Hematopoietic multipotent progenitor cell treated with erythropoietin and hydrocortisone succinate and interleukin-3 and kit ligand, for 15 days (in vitro differentiated cells): ENCODE results near the gene SWAP70.
A peak's percentile ranks its signal among the peaks of the same experiment; 100 is the strongest.

Experiments used
- DNase-seq: peaks from one replicate; pipeline ENCODE4 v3.0.0-alpha.2; 2015; ENCODE audit warnings: low spot score

Gene SWAP70

DNA sequence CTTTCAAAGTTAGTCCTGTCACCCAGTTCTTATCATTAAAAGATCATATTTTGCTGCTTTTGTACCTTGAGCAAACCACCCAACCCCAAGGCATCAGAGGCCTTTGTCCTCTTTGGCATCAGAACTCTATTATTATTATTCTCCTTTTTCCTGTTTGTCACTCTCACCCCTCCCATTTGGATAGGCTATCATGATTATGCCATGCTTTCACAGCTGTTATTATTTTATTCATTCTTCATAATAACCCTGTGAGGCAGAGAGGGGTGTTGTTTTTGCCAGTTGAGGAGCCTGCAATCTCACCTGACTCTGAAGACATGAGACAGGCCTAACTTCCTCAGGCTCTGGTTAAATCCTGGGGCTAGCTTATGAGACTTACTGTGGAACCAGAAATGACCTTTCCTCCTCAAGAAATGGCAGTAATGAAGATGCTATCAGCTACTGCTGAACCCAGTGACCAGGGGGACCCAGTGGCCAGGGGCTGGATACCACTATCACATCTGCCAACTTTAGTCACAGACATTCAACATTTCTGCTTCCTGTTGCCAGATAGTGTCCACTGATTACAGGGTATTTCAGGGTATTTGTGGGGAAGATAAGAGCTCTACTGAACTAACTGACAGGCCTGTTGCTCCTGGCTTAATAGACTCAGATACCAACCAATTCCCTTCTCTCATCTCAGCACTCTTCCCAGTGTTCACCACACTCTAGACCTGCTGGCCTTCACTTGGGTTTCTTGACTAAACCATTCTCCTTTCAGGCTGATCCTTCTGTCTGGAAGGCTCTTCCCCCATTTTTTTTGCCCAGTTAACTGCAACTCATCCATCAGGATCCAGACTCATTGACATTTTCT is 11.8 kb upstream of the SWAP70 start:
- no peak for DNase-seq

DNA sequence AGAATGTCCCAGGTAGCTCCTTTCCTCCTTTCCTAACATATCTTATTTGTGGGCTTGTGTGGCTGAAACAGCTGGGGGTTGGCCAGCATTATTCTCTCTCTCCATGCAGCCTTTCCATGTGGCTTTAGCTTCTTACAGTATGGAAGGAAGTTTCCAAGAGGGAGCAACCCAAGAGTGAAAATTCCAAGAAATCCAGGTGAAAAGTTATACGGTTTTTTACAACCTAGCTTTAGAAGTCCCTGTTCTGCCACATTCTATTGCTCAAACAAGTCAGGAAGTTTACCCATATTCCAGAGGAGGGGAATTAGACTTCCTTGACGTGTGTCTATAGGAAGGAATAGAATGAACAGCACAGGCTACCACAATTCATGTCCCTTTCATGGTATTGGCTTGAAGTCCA is 10.0 kb upstream of the SWAP70 start:
- no peak for DNase-seq

DNA sequence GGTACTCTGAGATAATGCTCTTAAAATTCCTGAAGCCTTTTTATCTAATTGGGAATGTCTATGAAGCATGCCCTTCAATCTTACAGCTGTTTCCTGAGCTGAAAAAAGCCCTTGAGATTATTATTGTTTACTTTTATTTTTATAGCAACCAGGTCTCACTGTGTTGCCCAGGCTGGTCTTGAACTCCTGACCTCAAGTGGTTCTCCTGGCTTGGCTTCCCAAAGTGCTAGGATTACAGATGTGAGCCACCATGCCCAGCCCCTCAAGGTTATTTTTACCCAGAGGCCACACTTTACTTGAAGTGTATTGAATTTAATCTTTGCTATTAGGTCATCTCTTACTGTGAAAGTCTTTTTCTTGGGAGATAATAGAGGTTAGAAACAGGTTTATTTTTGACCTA is 7.0 kb upstream of the SWAP70 start:
- DNase-seq: no peak

DNA sequence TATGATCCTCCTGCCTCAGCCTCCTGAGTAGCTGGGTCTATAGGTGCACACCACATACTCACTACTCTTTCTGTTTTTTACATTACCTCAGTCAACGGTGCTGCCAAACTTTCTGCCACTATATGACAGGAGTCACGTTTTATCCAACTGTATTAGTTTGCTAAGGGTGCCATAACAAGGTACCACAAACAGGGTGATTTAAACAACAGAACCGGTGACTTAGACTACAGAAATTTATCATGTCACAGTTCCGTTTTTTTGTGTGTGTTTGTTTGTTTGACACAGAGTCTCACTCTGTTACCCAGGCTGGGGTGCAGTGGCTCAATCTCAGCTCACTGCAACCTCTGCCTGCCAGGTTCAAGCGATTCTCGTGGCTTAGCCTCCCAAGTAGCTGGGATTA is 6.3 kb upstream of the SWAP70 start:
- no peak for DNase-seq

DNA sequence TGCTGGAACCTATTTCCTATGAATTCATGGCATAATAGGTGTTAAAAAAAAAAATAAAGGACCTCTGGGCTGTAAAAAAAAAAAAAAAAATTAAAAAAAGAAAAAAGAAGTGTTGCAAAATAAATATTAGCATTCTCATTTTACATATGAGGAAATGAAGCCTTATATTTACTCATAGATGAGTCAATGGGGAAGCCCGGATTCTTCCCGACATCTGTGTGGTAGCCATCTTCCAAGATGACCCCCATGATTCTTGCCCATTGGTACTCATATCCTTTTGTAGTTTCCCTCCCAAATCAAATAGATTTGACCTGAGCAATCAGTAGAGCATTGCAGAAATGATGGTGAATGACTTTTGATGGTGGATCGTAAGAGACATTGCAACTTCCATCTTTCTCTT is 3.0 kb upstream of the SWAP70 start:
- DNase-seq: no peak

DNA sequence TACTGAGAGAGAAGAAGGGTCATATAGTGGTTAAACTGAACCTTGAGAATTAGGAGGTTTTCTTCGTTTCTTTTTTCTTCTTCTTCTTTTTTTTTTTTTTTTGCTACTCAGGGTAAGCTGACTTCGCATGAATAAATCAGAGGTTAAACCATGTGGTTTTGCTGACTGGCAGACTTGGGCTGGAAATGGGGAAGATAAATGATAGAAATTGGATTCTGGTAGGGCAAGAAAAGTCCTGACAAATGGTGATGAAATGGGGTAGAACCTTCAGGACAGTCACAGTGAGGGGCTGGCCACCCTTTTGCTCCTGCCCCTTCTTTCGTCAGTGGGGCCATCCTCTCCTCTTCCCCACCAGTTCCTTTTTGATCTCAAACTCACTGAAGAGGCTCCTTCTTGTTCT is 1.6 kb upstream of the SWAP70 start:
- DNase-seq: no peak

DNA sequence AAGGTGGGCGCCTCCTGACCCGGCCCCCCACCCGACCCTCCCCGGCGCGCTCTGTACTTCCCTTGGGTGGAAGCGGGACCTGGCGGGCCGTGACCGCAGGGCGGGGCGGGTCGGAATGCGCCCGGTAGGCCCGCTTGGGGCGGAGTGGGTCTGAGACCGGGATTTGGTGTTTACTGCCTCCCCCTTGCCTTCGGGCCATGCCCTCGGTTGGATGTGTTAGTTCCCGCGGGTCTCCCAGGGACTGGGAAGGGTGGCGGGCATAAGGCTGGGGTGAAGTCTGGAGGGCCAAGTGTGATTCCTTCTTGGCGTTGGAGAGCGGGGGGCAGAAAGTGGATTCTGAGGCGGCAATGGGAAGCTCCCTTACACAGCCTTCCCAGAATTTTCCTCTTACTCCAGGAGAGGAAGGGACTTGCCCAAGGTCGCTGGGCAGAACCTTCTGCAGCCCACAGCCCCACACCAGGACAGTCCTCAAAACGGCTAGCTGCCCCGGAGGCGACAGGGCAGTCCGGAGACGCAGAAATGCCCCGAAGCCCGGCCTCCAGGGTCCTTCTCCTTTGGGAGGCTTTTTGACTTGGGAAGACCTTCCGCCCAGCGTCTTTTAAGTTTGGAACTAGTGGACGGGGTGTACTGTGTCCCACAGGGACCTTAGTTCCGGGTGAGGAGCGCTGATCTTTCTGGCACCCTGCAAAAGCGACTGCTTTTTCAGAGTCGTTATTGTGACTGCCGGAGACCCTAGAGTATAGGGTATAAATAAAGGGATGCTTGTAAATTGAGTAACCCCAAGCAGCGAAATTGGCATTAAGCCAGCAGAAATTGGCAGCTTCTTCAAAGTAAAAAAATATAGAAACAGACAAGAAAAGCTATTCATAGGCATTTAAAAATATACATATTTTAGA is 647 bp downstream of the SWAP70 start:
- DNase-seq: peak; percentile 30

DNA sequence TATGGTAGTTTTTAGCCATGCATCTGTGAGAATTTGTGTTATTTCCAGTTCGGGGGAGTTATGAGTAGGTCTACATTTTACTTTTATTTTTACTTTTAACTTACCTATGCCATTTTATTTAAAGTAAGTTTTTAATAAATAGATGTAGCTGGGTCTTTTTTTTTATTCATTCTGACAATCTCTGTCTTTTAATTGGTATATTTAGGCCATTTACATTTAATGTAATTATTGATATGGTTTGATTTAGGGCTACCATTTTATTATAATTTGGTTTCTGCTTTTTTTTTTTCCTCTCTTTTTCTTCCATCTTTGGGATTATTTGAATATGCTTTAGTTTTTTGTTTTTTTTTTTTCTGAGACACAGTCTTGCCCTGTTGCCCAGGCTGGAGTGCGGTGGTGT is 1.9 kb downstream of the SWAP70 start:
- DNase-seq: no peak

DNA sequence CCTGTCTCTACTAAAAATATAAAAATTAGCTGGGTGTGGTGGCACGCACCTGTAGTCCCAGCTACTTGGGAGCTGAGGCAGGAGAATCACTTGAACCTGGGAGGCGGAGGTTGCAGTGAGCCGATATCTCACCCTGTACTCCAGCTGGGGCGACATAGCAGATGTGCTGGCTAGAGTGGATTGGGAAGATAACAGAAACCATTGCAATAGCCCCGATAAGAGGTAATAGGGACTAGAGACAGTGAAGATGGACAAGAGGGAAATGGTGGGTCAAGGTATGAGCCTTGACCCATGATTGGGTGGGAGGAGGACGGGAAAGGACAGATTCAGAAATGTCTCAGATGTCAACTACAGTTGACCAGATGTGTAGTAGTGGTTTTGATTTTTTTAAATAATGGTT is 6.1 kb downstream of the SWAP70 start:
- DNase-seq: no peak

DNA sequence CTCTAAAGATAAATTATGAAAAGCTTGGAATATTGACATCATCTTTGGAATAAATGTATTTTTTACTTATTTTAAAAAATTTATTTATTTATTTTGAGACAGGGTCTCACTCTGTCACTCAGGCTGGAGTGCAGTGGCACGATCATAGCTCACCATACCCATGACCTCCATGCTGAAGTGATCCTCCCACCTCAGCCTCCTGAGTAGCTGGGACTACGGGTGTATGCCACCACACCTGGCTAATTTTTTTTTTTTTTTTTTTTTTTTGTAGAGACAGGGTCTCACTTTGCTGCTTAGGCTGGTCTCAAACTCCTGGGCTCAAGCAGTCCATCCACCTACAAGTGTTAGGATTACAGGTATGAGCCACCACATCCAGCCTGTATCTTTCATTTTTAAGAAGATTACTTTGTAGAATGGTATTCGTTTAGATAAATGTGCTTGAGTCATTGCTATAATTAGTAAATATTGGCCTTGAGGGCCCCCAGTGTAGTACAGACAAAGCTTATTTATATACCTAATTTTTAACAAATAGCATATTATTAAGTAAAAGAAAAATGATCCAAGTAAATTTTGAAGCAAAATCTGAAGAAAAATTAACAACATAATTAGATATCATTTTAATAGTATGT is 8.5 kb downstream of the SWAP70 start:
- no peak for DNase-seq

DNA sequence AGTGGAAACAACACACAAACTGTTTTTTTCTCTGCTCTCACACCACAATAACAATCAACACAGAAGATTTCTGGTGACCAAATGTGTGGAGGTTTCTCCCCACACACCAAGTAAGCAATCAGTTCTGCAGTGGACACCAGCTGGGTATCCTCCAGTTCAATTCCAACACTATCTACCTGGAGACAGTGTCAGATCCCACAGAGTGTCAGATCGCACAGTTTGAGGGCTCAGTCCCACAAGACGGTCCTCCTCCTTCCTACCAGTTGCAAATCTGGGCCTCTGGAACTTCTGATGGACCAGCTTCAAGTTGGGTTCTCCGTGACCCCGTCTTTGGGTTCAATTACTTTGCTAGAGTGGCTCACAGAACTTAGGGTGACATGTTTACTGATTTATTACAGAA is 9.0 kb downstream of the SWAP70 start:
- no peak for DNase-seq

DNA sequence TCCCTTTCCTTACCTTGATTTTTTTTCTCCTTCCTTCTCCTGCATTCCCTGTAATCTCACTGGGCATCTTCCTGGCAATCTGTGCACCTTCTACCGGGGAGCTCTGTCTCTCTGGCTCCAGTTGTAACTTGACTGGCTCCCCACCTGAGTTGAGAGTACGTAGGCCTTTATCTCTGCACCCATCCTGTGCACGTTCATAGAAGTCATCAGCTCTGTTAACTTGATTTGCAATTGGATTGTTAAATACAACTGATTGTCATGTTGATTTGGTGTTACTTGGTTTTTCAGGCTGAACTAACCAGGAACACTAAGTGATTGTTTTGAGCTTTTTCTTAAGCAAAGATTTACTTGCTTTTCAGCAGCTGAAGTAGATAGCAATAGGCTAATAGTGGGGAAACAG is 11.8 kb downstream of the SWAP70 start:
- DNase-seq: no peak

DNA sequence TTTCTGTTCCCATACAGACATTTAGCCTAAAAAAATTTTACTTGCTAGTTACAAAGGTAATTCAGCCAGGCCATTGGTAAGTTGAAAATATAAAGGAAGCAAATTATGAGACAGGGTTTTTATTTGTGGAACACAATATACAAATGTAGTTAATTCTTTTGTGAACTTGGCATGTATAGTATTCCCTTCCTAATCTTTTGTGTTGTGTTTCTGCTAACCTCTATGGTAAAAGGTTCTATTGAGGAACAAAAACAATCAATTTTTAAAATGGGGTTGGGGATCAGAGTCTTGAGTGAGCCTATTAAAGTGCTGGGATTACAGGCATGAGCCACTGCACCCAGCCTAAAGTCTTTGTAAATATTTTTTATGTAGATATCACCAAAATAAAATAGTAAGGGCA is 14.1 kb downstream of the SWAP70 start:
- no peak for DNase-seq

DNA sequence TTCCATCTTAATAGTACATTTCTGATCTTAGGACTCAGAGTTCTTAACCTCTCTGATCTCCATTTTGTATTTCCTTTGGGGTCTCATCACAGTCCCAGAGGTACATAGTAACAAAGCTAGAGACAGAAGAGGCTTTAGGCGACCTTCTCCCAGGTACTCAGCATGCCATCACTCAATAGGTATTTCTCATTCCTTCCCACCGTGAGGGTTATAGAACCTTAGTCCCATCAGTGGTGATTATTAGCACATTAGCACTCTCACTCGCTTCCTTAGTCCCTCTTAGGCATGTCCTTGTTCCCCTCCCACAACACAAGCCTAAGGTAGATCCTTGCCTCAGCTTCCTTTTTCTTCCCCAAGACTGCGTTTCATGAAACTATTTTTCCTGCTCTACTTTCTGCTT is 14.7 kb downstream of the SWAP70 start:
- no peak for DNase-seq

DNA sequence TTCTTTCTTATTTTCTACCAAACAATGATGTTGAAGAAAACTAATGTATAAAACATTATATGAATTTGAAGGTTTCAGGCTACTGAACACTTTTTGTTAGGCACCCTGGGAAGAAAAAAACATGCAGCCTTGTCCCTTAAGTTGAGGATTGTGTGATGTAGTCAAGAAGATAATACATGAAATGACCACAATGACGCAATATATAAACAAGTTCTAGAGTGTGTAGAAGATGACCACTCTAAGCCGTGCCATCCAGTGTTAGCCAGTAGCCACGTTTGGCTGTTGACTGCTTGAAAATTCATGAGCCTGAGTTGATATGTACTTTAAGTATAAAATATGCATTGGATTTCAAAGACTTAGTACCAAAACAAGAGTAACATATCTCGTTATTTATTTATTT is 16.2 kb downstream of the SWAP70 start:
- no peak for DNase-seq

DNA sequence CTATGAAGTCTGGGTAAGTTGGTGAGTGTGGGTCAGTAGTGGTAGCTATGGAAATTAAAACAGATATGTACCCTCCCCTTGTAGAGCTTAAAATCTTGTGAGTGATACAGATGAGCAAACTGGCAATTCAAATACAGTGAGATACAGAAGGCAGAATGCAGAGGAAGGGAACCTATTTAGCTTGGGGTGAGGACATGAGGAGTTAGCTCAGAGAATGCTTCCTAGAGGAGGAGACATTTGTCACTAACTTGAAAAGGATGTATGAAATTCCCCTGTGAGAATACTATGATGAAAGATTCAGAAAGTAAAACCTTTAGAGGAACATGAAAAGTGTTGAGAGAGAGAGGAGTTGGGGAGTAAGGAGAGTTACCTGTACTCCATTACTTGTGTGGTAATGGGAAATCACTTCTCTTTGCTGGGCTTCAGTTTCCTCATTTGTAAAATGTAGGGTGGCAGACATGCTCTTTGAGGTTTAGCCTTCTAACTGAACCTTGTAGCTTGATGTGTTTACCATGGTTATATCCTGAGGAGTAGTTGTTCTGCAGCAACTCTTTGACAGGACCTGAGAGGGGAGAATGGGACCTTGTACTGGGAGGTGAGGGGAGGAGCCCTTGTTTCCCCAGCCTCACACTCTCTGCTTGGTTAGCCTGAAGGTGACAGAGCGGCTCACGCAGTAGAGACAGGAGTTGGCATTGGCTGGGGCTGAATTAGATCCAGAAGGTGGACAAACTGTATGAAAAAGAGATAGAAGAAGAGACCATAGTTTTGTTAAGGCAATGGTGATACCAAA is 17.9 kb downstream of the SWAP70 start:
- no peak for DNase-seq

DNA sequence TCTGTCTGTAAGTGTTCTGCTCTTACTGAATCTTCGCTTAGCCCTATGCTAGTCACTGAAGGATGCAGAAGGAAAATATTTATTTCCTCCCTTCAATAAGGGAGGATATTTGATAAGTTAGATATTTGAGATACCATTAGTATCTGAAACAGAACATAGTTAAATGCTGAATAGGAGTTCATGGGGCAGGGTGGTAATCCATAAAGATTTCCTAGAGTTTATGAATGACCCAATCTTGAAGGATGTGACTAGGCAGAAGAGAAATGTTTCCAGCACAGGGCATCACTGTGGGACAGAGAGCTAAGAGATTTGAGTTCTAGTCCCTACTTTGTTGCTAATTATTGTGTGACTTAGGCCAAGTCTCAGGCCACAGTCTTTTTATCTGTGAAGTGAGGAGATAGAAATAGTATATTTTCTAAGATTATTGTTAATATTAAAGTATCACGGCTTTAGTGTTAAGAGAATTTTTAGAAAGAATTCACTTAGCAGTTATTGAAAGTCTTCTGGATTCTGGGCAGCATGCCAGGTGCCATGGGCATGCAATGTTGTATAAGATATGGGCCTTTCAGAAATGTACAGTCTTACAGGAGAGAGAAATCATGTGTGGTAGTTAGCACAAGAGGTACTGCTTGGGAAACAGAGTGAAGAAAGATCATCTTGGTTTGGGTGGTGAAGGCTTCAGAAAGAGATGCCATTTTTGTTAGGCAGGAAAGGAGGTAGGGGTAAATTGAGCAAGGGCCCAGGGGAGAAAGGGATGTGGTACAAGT is 24.0 kb downstream of the SWAP70 start:
- DNase-seq: peak; percentile 51

DNA sequence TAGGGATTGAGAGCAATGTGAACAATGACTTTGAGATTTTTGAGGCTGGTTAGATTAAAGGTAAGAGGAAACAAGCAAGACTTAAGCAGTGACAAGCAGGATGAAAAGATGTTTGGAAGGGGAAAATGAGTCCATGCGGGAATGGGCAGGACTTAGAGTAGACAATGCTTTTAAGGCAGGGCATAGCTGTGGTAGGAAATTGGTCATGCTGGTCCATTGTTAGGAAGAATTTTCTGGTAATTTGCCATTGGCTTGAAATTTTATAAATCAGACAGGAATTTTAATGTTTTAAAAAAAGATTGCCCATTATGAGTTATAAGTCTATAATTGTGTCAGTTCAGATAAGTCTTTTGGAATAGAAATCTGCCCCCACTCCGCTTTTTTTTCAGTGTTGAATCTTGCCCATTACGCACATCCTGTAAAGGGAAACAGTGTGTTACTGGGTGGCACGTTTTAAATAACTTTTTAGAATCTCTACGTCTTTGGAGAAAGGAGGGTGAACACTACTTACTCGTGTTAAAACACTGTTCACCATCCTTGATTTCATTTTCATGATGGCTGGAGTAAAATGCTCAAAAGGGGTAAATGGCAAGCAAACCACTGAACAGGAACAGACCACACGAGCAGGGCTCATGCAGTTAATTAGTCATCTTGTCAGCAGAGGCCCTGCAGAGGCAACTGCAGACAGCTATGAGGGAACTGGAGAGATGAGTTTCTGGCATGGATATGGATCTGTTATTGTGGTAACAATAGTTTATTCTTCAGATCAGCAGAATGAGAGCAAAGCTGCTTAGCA is 25.0 kb downstream of the SWAP70 start:
- no peak for DNase-seq

DNA sequence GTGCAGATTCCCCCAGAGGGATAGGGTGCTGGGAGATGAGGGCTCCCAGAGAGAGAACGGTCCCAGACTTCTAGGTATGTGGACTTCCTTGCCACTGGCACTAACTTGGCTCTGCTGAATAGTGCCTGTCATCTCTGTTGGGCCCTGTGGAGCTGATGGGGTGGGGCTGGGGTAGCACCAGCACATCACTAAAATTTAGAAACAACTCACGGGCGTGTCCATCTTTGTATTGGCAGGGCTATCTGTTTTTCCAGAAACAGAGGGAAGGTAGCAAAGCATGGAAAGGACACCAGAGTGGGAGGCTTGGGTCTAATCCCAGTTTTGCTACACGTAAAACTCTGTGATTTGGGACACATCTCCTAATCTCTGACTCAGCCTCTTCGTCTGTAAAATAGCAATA is 25.8 kb downstream of the SWAP70 start:
- DNase-seq: no peak

DNA sequence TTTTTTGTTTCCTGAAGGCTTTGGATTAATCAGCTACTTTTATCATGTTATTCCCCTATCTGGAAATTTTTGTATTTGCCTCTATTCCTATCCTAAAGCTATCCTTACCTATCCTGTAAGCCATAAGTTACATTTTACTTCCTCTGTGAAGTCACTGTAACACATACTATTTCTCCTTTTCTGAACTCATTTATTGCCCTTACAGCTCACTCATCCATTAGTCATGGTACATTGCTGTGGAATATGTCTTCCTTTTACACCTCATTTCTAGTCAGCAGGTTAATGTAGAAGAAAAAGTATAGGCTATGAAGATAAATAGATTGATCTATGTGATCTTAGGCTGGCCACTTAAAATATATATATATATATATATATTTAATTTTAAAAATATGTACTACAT is 28.0 kb downstream of the SWAP70 start:
- DNase-seq: no peak
